SK-N-MC (cell line): Measurements from ENCODE around the gene PPT1.

Experiments
- EZH2 ChIP-seq: fragments of 200-600 bp; sonication (generic); IDR thresholded peaks from one replicate; pipeline ENCODE4 v1.6.1; 2017; ENCODE audit warnings: antibody characterized with exemption
- POLR2AphosphoS5 ChIP-seq: IDR thresholded peaks from 2 replicates; pipeline ENCODE4 v1.6.1; 2012; ENCODE audit warnings: mild to moderate bottlenecking, low read depth, low read length, borderline replicate concordance

GRCh38 chr1:40094466-40095110 lies 2.5 kb downstream of the PPT1 start:
- TF ChIP-seq EZH2 (no peak), POLR2AphosphoS5 (no peak)
